SK-N-SH (cell line): ENCODE data around the gene DAGLB.

ENCODE experiments used
- CTCF ChIP-seq: fragments of 200-600 bp; sonication (generic); IDR thresholded peaks from 2 replicates; pipeline ENCODE4 v1.6.1; 2017; ENCODE audit warnings: antibody characterized with exemption, mild to moderate bottlenecking, moderate library complexity
- GABPA ChIP-seq: IDR thresholded peaks from 2 replicates; pipeline ENCODE4 v1.4.0; 2012; ENCODE audit warnings: low read depth, mild to moderate bottlenecking
- RXRA ChIP-seq: IDR thresholded peaks from 2 replicates; pipeline ENCODE4 v1.4.0; 2012; ENCODE audit warnings: low read depth, mild to moderate bottlenecking, borderline replicate concordance

GRCh38 chr7:6477318-6477660, 29.5 kb upstream of the DAGLB start:
- no peak for TF ChIP-seq RXRA
- TF ChIP-seq GABPA, result no peak
- no peak for TF ChIP-seq CTCF
